EL (cell line): ENCODE data around the gene ANKRD36C.
"Not testable (repeated sequence)": the region's sequence is repeated elsewhere in the genome, so short reads cannot be mapped to it uniquely, and the experiment has no call there.

Experiments
- DNase-seq: peaks from one replicate; pipeline ENCODE4 v3.0.0-alpha.2; 2016

The ANKRD36C gene

GRCh38 chr2:96006248-96006647 lies 14.6 kb upstream of the ANKRD36C start:
- not testable (repeated sequence) for DNase-seq

- DNase-seq = peak; percentile 53
These were observed 1.1 kb upstream of the ANKRD36C start for GRCh38 chr2:95992520-95993272.

GRCh38 chr2:95992102-95992501 lies 478 bp upstream of the ANKRD36C start:
- not testable (repeated sequence) for DNase-seq

GRCh38 chr2:95990884-95991283 lies 740 bp downstream of the ANKRD36C start:
- not testable (repeated sequence) for DNase-seq

GRCh38 chr2:95951662-95952061 lies 40.0 kb downstream of the ANKRD36C start:
- not testable (repeated sequence) for DNase-seq

GRCh38 chr2:95948039-95948438 lies 43.6 kb downstream of the ANKRD36C start:
- DNase-seq = peak; percentile 19

- DNase-seq = not testable (repeated sequence)
These were observed 51.7 kb downstream of the ANKRD36C start for GRCh38 chr2:95939947-95940346.

GRCh38 chr2:95930740-95931139 lies 60.9 kb downstream of the ANKRD36C start:
- not testable (repeated sequence) for DNase-seq

- DNase-seq = not testable (repeated sequence)
These were observed 74.6 kb downstream of the ANKRD36C start for GRCh38 chr2:95917007-95917406.

GRCh38 chr2:95915131-95915530 lies 76.5 kb downstream of the ANKRD36C start:
- DNase-seq = peak; percentile 9

GRCh38 chr2:95911431-95911830 lies 80.2 kb downstream of the ANKRD36C start:
- DNase-seq = peak; percentile 78

- not testable (repeated sequence) for DNase-seq
These were observed 97.2 kb downstream of the ANKRD36C start for GRCh38 chr2:95894443-95894842.

GRCh38 chr2:95867929-95868328 lies 123.7 kb downstream of the ANKRD36C start:
- DNase-seq = not testable (repeated sequence)

- not testable (repeated sequence) for DNase-seq
These were observed 124.5 kb downstream of the ANKRD36C start for GRCh38 chr2:95867047-95867677.

- DNase-seq = not testable (repeated sequence)
These were observed 129.5 kb downstream of the ANKRD36C start for GRCh38 chr2:95862121-95862520.

- no peak for DNase-seq
These were observed 155.5 kb downstream of the ANKRD36C start for GRCh38 chr2:95836151-95836550.

- DNase-seq = not testable (repeated sequence)
These were observed 157.3 kb downstream of the ANKRD36C start for GRCh38 chr2:95834077-95835013.

GRCh38 chr2:95824218-95824617 lies 167.4 kb downstream of the ANKRD36C start:
- not testable (repeated sequence) for DNase-seq

- not testable (repeated sequence) for DNase-seq
These were observed 174.1 kb downstream of the ANKRD36C start for GRCh38 chr2:95817521-95817920.

GRCh38 chr2:95813311-95813710 lies 178.3 kb downstream of the ANKRD36C start:
- not testable (repeated sequence) for DNase-seq

GRCh38 chr2:95799892-95800291 lies 191.7 kb downstream of the ANKRD36C start:
- no peak for DNase-seq

- not testable (repeated sequence) for DNase-seq
These were observed 192.3 kb downstream of the ANKRD36C start for GRCh38 chr2:95799147-95799889.
